ENCODE measurements around the gene COTL1. TPM values are rescaled to one million over a fixed set of nuclear protein-coding genes. Genes with fewer than 3 reads are reported as not detected.

Gene COTL1
- total RNA-seq, 4 donors from 2014 or later: 34.5 to 42.9 (median 40.7) TPM

- WGBS: 83% methylated on average over 4 of the region's 4 CpGs
Measured at GRCh38 chr16:84631153-84631466, 13.2 kb upstream of the COTL1 start.

GRCh38 chr16:84630446-84631152 lies 12.7 kb upstream of the COTL1 start:
- Histone ChIP-seq H3K36me3 (no peaks in the 10 kb centered on the region), H3K27me3 (no peaks in the 10 kb centered on the region), H3K4me1 (peaks cover 3 to 13% (median 7%) of the 10 kb centered on the region in 4 donors), H3K9me3 (no peaks in the 10 kb centered on the region), H3K27ac (replicated peaks in 1 of 4) (no peak overlapping the region), H3K4me3 (no peak overlapping the region)
- 91% methylated on average over 16 of the region's 16 CpGs for WGBS
- intact Hi-C loops (cut with DNase I): no loop called here
- no peak for TF ChIP-seq POLR2A (IDR thresholded peaks at IDR 0.05; ENCODE audit: low read depth)
- TF ChIP-seq POLR2AphosphoS5 (IDR thresholded peaks at IDR 0.05): no peak
- no peak for TF ChIP-seq CTCF (IDR thresholded peaks at IDR 0.05)
- no peak for TF ChIP-seq EP300 (IDR thresholded peaks at IDR 0.05)
- DNase-seq (ENCODE audit: extremely low spot score): no peak

More at GRCh38 chr16:84631153-84631466, 13.2 kb upstream of the COTL1 start:
- no peak overlapping the region for H3K4me3 ChIP-seq
- H3K27me3 ChIP-seq: no peaks in the 10 kb centered on the region
- TF ChIP-seq CTCF (IDR thresholded peaks at IDR 0.05) (no peak), EP300 (IDR thresholded peaks at IDR 0.05) (no peak), POLR2AphosphoS5 (IDR thresholded peaks at IDR 0.05) (no peak), POLR2A (IDR thresholded peaks at IDR 0.05; ENCODE audit: low read depth) (no peak)
- no peaks in the 10 kb centered on the region for H3K9me3 ChIP-seq
- peaks cover 3 to 18% (median 9%) of the 10 kb centered on the region in 4 donors for H3K4me1 ChIP-seq
- DNase-seq (ENCODE audit: extremely low spot score): no peak
- intact Hi-C loops (cut with DNase I): no loop called here
- H3K27ac ChIP-seq (replicated peaks in 1 of 4): no peak overlapping the region
- H3K36me3 ChIP-seq: no peaks in the 10 kb centered on the region

GRCh38 chr16:84630009-84630408 lies 12.1 kb upstream of the COTL1 start:
- H3K4me3 ChIP-seq: no peak overlapping the region
- H3K9me3 ChIP-seq: no peaks in the 10 kb centered on the region
- H3K27me3 ChIP-seq: no peaks in the 10 kb centered on the region
- H3K36me3 ChIP-seq: no peaks in the 10 kb centered on the region
- TF ChIP-seq POLR2A (IDR thresholded peaks at IDR 0.05; ENCODE audit: low read depth) (no peak), POLR2AphosphoS5 (IDR thresholded peaks at IDR 0.05) (no peak), EP300 (IDR thresholded peaks at IDR 0.05) (no peak), CTCF (IDR thresholded peaks at IDR 0.05) (no peak)
- intact Hi-C loops (cut with DNase I): no loop called here
- 85% methylated on average over 5 of the region's 5 CpGs for WGBS
- DNase-seq (ENCODE audit: extremely low spot score): no peak
- H3K27ac ChIP-seq (replicated peaks in 1 of 4): no peak overlapping the region
- H3K4me1 ChIP-seq: peaks cover 3 to 13% (median 6%) of the 10 kb centered on the region in 4 donors

DNA sequence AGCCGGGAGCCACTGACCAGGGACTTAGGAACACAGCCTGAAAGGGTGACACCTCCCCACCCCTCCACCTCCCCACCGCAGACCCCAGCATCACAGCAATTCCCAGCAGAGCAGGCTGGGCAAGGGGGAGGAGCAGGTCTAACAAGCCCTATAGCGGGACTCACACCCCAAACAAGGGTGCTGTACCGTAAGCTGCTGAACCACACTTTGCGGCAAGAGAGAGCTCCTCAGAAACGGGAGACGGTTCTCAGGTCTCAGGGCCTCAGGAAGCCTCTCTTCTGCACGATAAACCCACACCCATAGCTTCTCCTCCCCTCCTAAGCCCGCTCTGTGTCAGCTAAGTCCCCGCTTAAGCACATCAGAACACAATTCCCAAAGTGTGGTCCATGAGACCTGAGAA lies 11.7 kb upstream of the COTL1 start:
- DNase-seq (ENCODE audit: extremely low spot score): no peak
- Histone ChIP-seq H3K27ac (replicated peaks in 1 of 4) (no peak overlapping the region), H3K9me3 (no peaks in the 10 kb centered on the region), H3K4me3 (no peak overlapping the region), H3K36me3 (no peaks in the 10 kb centered on the region), H3K4me1 (peaks cover 3 to 13% (median 6%) of the 10 kb centered on the region in 4 donors), H3K27me3 (no peaks in the 10 kb centered on the region)
- TF ChIP-seq POLR2AphosphoS5 (IDR thresholded peaks at IDR 0.05) (no peak), POLR2A (IDR thresholded peaks at IDR 0.05; ENCODE audit: low read depth) (no peak), EP300 (IDR thresholded peaks at IDR 0.05) (no peak), CTCF (IDR thresholded peaks at IDR 0.05) (no peak)
- intact Hi-C loops (cut with DNase I): no loop called here
- 92% methylated on average over 10 of the region's 10 CpGs for WGBS
